HFFc6 (cell line): Measurements from ENCODE around the gene GALNT14. TPM values are rescaled to one million over a fixed set of nuclear protein-coding genes. Genes with fewer than 3 reads are reported as not detected.

Experiments
- DNase-seq: peaks from one replicate; pipeline ENCODE4 v3.0.0-alpha.2; 2018
- H3K27ac Mint-ChIP-seq: 2 replicates; pipeline ENCODE4 v1.8.0; 2020; ENCODE audit warnings: mild to moderate bottlenecking, mixed read lengths
- H3K27me3 Mint-ChIP-seq: 2 replicates; pipeline ENCODE4 v1.8.0; 2021; ENCODE audit warnings: mild to moderate bottlenecking, moderate library complexity, mixed read lengths; ENCODE audit not compliant: insufficient read depth
- H3K36me3 Mint-ChIP-seq: 2 replicates; pipeline ENCODE4 v1.8.0; 2021; ENCODE audit warnings: low read depth, mixed read lengths
- H3K4me1 Mint-ChIP-seq: 2 replicates; pipeline ENCODE4 v1.8.0; 2020; ENCODE audit warnings: low read depth, mixed read lengths
- H3K4me3 Mint-ChIP-seq: 2 replicates; pipeline ENCODE4 v1.8.0; 2020; ENCODE audit warnings: mild to moderate bottlenecking, moderate library complexity, mixed read lengths
- H3K9me3 Mint-ChIP-seq: 2 replicates; pipeline ENCODE4 v1.8.0; 2020; ENCODE audit warnings: mild to moderate bottlenecking, mixed read lengths
- total RNA-seq, 6 experiments: library from RNA; stranded (reverse); fragmentation: NEBNext Ultra II Directional; extraction: Animal tissue kit (Norgen Biotek cat#: 25700); gene quantifications; 2 replicates in 1 of 6; 3 replicates in 5 of 6; pipeline ENCODE4 v1.2.3, GENCODE V29; 2021
- TF ChIP-seq, protein P1 (sequence below): fragments of 200-600 bp; sonication (generic); IDR thresholded peaks from 2 replicates; pipeline ENCODE4 v1.5.0; 2021; ENCODE audit warnings: antibody characterized with exemption, mild to moderate bottlenecking

Gene GALNT14
- total RNA-seq, 6 experiments from 2014 or later = 0.11 to 1.0 (median 0.25) TPM; not detected in 1

DNA sequence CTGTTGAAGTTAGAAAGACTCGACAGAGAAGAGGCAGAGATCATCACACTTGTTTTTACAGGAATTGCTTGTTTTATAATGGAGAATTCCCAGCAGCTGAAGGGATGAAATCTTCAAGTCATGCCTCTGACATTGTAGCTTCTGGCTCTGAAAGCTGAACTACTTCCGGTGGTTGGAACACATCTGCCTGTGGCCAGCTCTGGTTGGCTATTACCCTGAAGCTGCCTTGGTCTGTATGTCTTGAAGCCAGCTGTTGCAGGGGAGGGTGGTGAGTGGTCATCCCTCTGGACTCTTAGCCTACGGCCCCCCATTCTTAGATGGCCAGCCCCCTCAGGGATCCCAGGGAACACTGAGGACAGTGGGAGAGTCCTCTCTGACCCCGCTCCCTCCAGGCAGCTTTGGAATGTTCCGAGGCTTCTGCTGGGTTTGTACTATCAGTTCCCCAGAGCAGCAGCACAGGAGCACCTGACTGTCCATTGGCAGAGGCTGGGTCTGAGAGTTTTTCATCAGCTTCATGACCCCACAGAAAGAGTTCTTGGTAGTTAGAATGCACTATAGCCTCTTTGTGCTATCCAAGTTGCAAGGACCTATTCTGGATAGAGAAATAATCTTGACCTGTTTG lies 243.6 kb downstream of the GALNT14 start:
- no peak for DNase-seq
- Mint-ChIP-seq H3K36me3 (no peaks in the 10 kb centered on the region), H3K4me3 (no peak overlapping the region), H3K27ac (no peak overlapping the region), H3K9me3 (no peaks in the 10 kb centered on the region; the same call in 1 of the 2 replicates), H3K27me3 (no peaks in the 10 kb centered on the region; the same call in none of the 2 replicates), H3K4me1 (no peaks in the 10 kb centered on the region)
- TF ChIP-seq, protein P1, sequence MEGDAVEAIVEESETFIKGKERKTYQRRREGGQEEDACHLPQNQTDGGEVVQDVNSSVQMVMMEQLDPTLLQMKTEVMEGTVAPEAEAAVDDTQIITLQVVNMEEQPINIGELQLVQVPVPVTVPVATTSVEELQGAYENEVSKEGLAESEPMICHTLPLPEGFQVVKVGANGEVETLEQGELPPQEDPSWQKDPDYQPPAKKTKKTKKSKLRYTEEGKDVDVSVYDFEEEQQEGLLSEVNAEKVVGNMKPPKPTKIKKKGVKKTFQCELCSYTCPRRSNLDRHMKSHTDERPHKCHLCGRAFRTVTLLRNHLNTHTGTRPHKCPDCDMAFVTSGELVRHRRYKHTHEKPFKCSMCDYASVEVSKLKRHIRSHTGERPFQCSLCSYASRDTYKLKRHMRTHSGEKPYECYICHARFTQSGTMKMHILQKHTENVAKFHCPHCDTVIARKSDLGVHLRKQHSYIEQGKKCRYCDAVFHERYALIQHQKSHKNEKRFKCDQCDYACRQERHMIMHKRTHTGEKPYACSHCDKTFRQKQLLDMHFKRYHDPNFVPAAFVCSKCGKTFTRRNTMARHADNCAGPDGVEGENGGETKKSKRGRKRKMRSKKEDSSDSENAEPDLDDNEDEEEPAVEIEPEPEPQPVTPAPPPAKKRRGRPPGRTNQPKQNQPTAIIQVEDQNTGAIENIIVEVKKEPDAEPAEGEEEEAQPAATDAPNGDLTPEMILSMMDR = no peak

DNA sequence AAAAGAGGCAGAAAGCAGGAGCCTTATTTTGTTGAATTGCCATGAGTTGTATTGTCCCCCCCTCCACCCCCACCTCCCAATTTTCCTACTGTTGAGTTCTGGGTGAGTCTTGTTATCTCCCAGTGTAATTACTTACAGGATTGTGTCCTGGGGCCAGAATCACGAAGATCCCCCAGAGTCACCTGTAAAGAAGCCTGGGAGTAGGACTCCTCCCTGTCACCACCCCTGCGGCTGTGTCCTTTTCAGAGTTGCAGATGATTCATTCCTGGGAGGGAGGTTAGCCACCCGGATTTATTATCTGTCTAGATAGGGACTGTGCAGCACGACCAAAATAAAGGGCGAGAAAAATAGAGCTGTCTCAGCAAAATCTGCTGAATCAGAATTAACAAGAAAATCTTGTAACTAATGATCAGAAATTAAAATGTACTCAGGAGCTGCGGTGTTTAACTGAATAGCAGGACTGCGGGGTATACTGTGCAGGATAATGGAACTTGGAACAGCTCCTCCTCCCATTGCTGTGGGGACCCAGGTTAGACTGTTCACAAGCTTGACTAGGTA lies 249.3 kb downstream of the GALNT14 start:
- H3K27ac Mint-ChIP-seq = no peak overlapping the region

DNA sequence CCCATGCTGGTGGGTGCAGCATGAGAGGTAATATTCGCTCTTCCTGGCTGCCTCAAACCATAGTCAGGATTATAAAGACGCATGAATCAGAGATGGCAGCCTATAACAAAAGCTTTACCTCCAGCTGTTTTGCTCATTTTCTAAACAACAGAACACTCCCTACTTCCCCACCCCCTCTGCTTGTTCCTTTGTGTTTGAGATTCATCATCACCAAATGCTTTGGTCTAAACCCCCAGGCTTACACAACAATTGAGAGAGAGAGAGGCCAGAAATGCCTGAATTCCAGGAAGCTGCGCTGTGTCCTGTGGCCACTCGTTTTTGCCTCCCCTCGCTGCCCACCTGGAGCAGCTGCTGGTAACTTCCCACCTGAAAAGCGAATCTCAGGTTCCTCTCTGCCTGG lies 252.2 kb downstream of the GALNT14 start:
- Mint-ChIP-seq H3K4me3 (no peak overlapping the region), H3K36me3 (no peaks in the 10 kb centered on the region), H3K27ac (no peak overlapping the region), H3K4me1 (no peaks in the 10 kb centered on the region), H3K9me3 (peaks cover 8% of the 10 kb centered on the region; the same call in 1 of the 2 replicates), H3K27me3 (0 out of 2 replicates have a peak, but pooled peaks cover 2% of the 10 kb centered on the region)
- DNase-seq = no peak
- TF ChIP-seq, protein P1 = no peak

More for the DNA sequence above, 249.3 kb downstream of the GALNT14 start:
- no peak overlapping the region for H3K4me3 Mint-ChIP-seq
- H3K9me3 Mint-ChIP-seq = no peaks in the 10 kb centered on the region; the same call in 1 of the 2 replicates
- TF ChIP-seq, protein P1 = no peak
- H3K36me3 Mint-ChIP-seq = no peaks in the 10 kb centered on the region
- DNase-seq = no peak
- H3K27me3 Mint-ChIP-seq = peaks cover 2% of the 10 kb centered on the region; the same call in 1 of the 2 replicates
- H3K4me1 Mint-ChIP-seq = no peaks in the 10 kb centered on the region

DNA sequence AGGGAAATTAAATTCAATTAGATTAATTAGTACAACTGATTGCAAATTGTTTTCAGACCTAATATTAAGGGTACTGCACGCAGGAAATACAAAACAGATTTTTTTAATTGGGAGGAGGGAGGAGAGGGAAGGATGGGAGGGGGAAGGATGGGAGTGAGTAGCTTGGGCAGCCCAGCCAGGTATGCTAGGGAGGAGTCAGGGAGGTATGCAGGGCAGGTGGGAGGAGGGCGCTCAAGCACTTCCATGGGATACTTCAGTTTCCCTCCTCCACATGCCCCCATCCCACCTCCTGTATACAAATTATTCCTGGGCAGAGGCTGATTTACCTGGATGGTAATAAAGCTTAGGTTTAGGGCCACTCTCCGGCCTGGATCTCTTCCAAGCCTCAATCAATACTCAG lies 254.4 kb downstream of the GALNT14 start:
- 0 out of 2 replicates have a peak, but pooled peaks cover 2% of the 10 kb centered on the region for H3K27me3 Mint-ChIP-seq
- peaks cover 8% of the 10 kb centered on the region; the same call in 1 of the 2 replicates for H3K9me3 Mint-ChIP-seq
- no peak overlapping the region for H3K4me3 Mint-ChIP-seq
- no peaks in the 10 kb centered on the region for H3K36me3 Mint-ChIP-seq
- H3K4me1 Mint-ChIP-seq = no peaks in the 10 kb centered on the region
- DNase-seq = no peak
- TF ChIP-seq, protein P1 = no peak
- H3K27ac Mint-ChIP-seq = no peak overlapping the region

DNA sequence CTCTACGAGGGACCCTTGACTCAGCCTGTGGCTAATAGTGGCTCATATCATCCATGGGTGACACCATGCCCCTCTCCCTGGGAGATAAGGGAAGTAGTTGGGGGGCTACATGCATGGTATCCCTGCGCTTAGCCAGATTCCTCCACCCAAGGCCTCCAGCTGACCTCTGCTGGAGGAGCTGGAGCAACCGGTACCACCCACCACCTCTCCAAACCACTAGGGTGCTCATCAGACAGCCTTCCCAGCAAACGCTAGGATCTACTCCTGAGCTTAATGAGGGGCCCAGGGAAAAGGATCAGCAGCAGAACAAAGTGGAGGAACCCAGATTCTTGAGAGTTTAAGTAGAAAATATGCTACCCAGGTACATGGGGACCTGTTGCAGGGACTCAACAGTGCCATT lies 255.1 kb downstream of the GALNT14 start:
- Mint-ChIP-seq H3K4me3 (no peak overlapping the region), H3K4me1 (no peaks in the 10 kb centered on the region), H3K9me3 (peaks cover 8% of the 10 kb centered on the region; the same call in 1 of the 2 replicates), H3K27me3 (no peaks in the 10 kb centered on the region), H3K36me3 (no peaks in the 10 kb centered on the region), H3K27ac (no peak overlapping the region)
- no peak for DNase-seq
- TF ChIP-seq, protein P1 = no peak
